OCI-LY1 (cell line): ENCODE results near the gene MAP2K1.

ENCODE experiments used
- EZH2 ChIP-seq: fragments of 200-600 bp; sonication (generic), shearing (Covaris generic); IDR thresholded peaks from 2 replicates; pipeline ENCODE4 v1.8.0; 2017; ENCODE audit warnings: borderline replicate concordance, mixed run types, mild to moderate bottlenecking, antibody characterized with exemption, low read length, moderate library complexity, mixed read lengths
- TF ChIP-seq, protein P1 (sequence below): fragments of 200-600 bp; sonication (generic), shearing (Covaris generic); IDR thresholded peaks from 2 replicates; pipeline ENCODE4 v1.5.1; 2017; ENCODE audit warnings: mild to moderate bottlenecking, antibody characterized with exemption, low read length, moderate library complexity, mixed read lengths

DNA sequence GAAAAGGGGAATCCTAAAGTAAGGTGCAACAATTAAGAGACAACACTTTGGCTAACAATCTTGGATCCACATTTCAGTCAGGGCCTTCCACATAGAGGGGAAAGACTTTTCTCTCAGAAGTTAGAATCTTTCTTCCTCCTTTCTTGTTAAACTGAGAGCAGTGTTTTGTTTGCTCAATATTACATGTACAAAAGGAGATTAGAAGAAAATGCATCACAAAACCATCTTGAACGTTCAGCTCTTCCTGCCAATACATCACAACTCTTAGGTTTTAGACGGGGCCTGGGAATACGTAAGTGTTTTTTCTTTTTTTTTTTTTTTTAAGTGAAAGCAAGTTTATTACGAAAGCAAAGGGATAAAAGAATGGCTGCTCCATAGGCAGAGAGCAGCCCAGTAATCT is 39.1 kb downstream of the MAP2K1 start:
- no peak for TF ChIP-seq EZH2
- TF ChIP-seq, protein P1, sequence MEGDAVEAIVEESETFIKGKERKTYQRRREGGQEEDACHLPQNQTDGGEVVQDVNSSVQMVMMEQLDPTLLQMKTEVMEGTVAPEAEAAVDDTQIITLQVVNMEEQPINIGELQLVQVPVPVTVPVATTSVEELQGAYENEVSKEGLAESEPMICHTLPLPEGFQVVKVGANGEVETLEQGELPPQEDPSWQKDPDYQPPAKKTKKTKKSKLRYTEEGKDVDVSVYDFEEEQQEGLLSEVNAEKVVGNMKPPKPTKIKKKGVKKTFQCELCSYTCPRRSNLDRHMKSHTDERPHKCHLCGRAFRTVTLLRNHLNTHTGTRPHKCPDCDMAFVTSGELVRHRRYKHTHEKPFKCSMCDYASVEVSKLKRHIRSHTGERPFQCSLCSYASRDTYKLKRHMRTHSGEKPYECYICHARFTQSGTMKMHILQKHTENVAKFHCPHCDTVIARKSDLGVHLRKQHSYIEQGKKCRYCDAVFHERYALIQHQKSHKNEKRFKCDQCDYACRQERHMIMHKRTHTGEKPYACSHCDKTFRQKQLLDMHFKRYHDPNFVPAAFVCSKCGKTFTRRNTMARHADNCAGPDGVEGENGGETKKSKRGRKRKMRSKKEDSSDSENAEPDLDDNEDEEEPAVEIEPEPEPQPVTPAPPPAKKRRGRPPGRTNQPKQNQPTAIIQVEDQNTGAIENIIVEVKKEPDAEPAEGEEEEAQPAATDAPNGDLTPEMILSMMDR: no peak
